ENCODE results near the gene CBLN3.

CBLN3 gene

DNA sequence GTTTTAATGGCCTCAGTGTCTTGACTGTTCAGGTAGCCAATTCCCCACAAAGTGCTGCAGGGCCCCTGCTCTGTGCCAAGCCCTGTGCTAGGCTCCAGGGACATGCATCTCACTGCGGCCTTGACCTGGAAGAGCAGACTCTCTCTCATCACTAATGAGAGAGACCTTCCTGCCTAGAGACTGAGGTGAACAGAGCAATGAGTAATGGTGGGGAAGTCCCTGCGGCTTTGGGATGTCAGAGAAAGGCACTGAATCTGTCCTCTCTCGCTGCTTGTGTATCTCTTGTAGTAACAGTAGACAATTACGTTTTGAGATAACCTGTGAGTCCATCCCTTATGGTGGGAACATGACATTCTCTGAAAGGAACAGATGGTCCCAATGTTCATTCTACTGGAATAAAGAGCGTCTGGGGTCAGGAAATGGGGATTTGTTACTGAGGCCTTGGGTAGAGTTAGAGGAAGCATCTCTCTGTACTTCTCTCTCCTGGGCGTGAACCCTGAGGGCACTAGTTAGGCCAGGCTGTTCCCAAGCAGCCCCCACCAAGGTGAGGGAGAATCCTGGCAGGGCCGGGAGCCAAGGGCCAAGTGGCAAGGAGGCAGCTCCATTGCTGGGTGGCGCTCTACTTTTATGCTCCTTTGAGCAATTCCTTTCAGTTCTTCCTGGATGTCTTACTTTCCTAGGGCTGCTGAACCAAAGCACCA lies 48.0 kb downstream of the CBLN3 start:
- no peak for DNase-seq (ENCODE audit: low spot score)

DNA sequence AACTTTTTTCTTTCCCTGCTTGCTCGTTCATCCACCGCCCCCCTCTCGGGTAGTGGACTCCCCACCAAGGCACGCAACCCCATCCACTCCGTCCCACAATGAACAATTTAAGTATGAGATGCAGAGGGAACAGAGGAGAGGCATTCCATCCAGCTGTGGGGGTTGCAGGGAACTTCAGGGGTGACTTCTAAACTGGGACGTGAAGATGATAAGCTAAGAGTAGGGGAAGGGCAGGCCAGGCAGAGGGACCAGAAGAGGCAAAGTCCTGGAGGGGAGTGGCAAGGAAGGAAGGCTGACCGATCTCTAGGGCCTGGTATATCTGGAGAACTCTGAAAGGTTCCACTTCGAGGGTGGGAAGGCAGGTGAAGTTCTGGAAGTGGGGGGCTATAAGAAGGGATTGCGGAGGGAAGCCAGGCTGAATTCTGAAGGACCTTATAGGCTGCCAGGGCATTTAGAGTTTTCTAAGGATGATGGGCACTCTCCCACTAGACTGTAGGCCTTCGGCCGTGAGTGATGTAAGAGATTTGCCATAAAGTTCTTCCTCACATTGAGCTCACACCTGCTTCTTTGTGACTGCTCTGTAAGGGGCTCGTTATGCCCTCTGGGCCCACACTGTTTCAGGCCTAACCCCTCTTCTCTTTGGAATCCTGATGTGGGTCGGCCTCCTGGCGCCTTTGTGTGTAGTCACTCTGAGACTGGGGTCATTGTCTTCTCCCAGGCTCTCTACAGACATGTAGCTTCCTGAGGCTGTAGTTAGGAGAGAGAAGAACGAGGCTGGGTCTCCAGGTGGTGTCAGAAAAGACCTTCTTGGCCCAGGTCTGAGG lies 49.3 kb downstream of the CBLN3 start:
- no peak for DNase-seq (ENCODE audit: low spot score)

DNA sequence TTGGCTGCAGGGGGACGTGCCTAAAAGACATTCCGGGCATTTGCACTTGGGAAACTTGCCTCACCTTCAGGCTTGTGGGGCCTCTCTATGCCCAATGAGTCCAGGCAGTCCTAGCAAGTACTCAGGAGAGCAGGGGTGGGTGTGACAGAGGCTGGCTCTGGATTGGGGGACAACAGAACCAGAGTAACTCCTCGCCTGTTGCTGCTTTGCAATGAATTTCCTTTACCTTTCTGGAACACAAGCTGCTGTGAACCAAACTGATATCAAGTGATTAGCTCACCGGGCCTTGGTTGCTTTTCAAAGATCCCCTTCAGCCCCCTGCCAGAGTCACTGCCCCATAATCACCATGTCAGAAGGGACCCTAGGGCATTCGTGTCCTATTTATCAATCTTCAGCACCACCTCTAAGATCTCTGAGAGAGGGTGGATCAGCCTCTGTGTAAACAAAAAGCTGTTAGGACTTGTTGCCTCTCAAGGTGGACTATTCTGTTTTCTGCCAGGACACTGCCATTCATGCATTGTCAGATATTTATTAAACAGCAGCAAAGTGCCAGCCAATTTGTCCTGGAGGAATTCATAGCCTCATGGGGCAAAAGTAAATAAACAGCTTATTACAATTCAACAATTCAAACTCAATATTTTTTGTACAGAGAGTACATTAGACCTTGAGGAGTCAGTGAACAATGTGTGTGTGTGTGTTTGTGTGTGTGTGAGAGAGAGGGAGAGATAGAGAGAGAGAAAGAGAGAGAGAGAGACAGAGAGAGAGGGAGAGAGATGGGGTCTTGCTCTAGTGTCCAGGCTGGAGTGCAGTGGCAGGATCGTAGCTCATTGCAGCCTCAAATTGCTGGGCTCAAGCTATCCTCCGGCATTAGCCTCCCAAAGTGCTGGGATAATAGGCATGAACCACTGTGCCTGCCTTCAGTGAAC lies 50.2 kb downstream of the CBLN3 start:
- no peak for DNase-seq (ENCODE audit: low spot score)

DNA sequence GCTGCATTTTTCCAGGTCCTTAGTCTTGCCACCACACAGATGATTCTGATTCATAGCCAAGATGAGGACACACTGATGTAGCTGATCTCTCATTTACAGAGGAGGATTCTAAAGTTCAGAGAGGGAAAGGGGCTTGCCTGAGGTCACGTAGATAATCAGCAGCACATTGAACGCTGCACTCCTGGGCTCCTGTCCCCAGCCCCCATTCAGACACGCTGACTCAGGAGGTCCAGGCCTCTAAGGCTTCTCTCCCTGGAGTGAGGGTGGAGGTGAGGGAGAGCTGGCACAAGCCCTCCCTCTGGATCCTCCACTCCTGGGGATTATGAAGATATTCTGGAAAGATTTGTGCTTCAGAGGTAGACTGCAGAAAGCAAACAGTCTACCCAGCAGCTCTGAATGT lies 51.1 kb downstream of the CBLN3 start:
- DNase-seq (ENCODE audit: low spot score) = no peak

- no peak for DNase-seq (ENCODE audit: low spot score)
Observed at GRCh38 chr14:24377657-24378056, 51.8 kb downstream of the CBLN3 start.

DNA sequence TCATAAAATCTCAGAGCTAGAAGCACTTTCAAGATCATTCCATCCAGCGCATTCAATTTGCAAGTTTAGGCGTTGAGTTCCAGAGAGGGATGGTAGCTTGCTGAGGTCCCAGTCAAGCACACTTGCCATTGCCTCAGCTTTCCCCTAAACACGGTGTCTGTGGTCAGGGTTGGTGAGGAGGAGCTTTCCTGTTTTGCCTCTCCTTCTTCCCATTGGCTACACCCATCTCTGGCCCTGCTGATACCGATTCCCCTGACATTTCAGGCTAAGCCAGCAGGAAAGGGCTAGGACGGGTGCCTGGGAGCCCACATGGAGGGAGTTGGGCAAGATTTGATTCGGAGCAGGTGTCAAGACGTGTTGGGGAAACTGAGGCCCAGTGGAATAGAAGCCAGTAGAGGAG lies 52.3 kb downstream of the CBLN3 start:
- no peak for DNase-seq (ENCODE audit: low spot score)

All from CD4-positive, alpha-beta T cell treated with Interleukin-15 for 4 hours (primary cell).